ENCODE data around the gene SHH. TPM values are rescaled to one million over a fixed set of nuclear protein-coding genes. Genes with fewer than 3 reads are reported as not detected.
"Not testable (repeated sequence)": the region's sequence is repeated elsewhere in the genome, so short reads cannot be mapped to it uniquely, and the experiment has no call there.

SHH gene
- total RNA-seq, 2 donors from 2014 or later = 0.32 to 1.2 TPM

DNA sequence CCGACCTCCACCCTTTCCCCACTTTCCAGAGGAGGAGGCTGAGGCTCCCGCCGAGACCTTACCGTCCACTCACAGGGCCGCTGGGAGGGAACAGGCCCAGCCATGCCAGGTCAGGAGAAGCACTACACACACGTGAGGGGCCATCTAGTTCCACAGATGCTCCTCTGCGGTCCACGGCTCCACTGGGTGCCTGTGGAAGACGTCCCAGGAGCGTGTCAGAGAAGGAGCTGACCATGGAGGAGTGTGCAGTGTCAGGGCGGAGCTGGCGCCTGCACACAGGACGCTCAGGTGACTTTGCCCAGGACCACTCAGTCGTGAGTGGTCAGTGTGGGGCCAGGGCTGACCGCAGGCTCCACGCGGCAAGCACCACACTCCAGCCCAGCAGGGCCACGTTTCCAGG, 8.0 kb upstream of the SHH start:
- no peak overlapping the region for H3K27ac ChIP-seq

DNA sequence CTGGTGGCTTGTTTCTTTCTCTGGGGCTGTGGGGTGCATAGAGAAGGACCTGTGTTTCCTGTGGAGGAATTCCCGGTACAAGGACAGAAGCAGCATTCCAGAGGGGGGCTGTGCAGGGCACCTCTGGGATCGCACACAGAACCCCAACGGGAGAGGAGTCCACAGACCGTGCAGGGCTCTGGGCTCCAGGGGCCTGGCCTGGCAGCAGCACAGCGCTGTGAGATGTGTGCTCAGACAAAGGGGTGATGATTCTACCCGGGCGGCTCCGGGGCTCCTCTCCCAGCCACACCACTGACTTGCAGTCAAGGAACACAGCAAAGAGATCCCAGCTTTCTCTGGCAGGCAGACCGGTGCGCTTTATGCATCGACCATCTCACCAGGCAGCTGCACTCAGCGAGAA, 6.9 kb upstream of the SHH start:
- 87% methylated on average over 11 of the region's 12 CpGs for WGBS
- intact Hi-C loops (cut with DNase I) = loop anchor here (10.0 kb wide), 1 partner anchor 646 kb away; no protein-coding TSS in a partner anchor

More for the DNA sequence above, 8.0 kb upstream of the SHH start:
- H3K4me1 ChIP-seq (replicated peaks) = no peaks in the 10 kb centered on the region
- no peak for DNase-seq (ENCODE audit: low spot score)
- H3K36me3 ChIP-seq = no peaks in the 10 kb centered on the region
- no peak for TF ChIP-seq POLR2A (IDR thresholded peaks at IDR 0.05)
- WGBS = 86% methylated on average over 18 of the region's 18 CpGs
- intact Hi-C loops (cut with DNase I) = no loop called here
- no peak overlapping the region for H3K4me3 ChIP-seq
- no peaks in the 10 kb centered on the region for H3K9me3 ChIP-seq
- H3K27me3 ChIP-seq (replicated peaks; ENCODE audit: insufficient read depth) = peaks cover 2% of the 10 kb centered on the region

DNA sequence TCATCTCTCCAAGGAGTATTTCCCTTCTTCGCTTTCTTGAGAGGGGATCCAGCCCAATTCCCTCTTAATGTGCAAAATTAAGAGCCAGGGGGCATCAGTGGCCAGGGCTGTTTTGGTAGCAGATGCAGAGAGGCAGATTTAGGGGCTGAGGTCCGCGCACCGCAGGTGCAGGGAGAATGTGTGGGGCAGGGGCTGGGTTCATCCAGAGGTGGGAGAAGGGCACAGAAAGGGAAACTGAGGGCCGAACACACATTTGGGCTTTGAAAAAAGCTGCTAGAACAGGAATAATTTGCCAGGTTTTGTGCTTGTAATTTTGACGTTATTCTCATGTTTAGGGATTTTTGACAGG, 6.5 kb upstream of the SHH start:
- peaks cover 4% of the 10 kb centered on the region for H3K27me3 ChIP-seq (replicated peaks; ENCODE audit: insufficient read depth)
- intact Hi-C loops (cut with DNase I) = loop anchor here (10.0 kb wide), 1 partner anchor 646 kb away; no protein-coding TSS in a partner anchor

More for the DNA sequence above, 6.9 kb upstream of the SHH start:
- H3K4me1 ChIP-seq (replicated peaks) = no peaks in the 10 kb centered on the region
- no peak overlapping the region for H3K4me3 ChIP-seq
- H3K9me3 ChIP-seq = no peaks in the 10 kb centered on the region
- DNase-seq (ENCODE audit: low spot score) = no peak
- no peak overlapping the region for H3K27ac ChIP-seq
- TF ChIP-seq, protein P1, sequence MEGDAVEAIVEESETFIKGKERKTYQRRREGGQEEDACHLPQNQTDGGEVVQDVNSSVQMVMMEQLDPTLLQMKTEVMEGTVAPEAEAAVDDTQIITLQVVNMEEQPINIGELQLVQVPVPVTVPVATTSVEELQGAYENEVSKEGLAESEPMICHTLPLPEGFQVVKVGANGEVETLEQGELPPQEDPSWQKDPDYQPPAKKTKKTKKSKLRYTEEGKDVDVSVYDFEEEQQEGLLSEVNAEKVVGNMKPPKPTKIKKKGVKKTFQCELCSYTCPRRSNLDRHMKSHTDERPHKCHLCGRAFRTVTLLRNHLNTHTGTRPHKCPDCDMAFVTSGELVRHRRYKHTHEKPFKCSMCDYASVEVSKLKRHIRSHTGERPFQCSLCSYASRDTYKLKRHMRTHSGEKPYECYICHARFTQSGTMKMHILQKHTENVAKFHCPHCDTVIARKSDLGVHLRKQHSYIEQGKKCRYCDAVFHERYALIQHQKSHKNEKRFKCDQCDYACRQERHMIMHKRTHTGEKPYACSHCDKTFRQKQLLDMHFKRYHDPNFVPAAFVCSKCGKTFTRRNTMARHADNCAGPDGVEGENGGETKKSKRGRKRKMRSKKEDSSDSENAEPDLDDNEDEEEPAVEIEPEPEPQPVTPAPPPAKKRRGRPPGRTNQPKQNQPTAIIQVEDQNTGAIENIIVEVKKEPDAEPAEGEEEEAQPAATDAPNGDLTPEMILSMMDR (IDR thresholded peaks at IDR 0.05) = no peak
- TF ChIP-seq POLR2AphosphoS5 (IDR thresholded peaks at IDR 0.05) (no peak), POLR2A (IDR thresholded peaks at IDR 0.05) (no peak)
- peaks cover 2% of the 10 kb centered on the region for H3K27me3 ChIP-seq (replicated peaks; ENCODE audit: insufficient read depth)
- no peaks in the 10 kb centered on the region for H3K36me3 ChIP-seq

DNA sequence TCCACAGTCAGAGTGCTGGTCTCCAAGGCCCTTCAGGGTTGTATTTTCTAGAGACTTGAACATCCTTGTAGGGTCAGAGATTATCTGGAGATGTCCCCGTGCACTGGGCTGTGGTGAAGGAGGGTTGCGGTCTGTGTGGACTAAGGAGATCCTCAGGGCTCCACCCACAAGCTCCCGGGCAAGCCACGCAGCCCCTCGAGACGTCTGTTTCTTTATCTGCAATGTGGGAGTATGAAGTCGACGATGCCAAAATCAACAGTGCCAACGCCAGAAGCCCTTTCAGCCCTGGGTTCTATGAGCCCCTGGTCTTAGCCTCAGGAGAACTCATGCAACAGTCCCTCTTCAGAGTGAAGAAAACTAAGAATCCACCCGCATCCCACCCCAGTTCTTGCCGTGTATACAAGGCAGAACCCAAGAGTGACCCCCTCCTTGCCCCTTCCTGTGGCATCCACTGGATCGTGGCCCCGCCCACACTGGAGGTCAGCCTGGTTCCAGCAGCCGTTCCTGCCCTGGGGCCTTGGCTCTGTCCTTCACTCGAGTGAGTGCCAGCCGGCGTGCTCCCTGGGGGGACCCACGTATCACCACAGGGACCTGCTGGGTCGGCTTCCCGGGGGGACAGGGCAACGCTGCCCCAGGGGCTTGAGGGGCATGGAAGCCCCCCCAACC, 6.0 kb upstream of the SHH start:
- H3K27me3 ChIP-seq (replicated peaks; ENCODE audit: insufficient read depth) = peaks cover 4% of the 10 kb centered on the region
- WGBS = 47% methylated on average over 21 of the region's 21 CpGs

More for the DNA sequence above, 6.5 kb upstream of the SHH start:
- no peak for DNase-seq (ENCODE audit: low spot score)
- Histone ChIP-seq H3K36me3 (no peaks in the 10 kb centered on the region), H3K4me1 (replicated peaks) (no peaks in the 10 kb centered on the region), H3K4me3 (no peak overlapping the region), H3K27ac (no peak overlapping the region), H3K9me3 (no peaks in the 10 kb centered on the region)
- TF ChIP-seq POLR2A (IDR thresholded peaks at IDR 0.05) = no peak
- TF ChIP-seq, protein P1 (IDR thresholded peaks at IDR 0.05) = no peak
- 68% methylated on average over 6 of the region's 6 CpGs for WGBS

DNA sequence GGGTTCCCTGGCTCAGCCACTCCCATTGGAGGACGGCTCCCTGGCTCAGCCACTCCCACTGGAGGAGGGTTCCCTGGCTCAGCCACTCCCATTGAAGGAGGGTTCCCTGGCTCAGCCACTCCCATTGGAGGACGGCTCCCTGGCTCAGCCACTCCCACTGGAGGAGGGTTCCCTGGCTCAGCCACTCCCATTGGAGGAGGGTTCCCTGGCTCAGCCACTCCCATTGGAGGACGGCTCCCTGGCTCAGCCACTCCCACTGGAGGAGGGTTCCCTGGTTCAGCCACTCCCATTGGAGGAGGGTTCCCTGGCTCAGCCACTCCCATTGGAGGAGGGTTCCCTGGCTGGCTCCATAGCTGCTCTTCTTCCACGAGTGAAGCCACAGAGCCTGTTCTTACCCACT, 5.3 kb upstream of the SHH start:
- H3K4me3 ChIP-seq; H3K9me3 ChIP-seq; DNase-seq (ENCODE audit: low spot score); H3K27me3 ChIP-seq (replicated peaks; ENCODE audit: insufficient read depth); H3K4me1 ChIP-seq (replicated peaks); H3K36me3 ChIP-seq; H3K27ac ChIP-seq: not testable (repeated sequence)
- 70% methylated on average over 2 of the region's 4 CpGs for WGBS
- intact Hi-C loops (cut with DNase I) = loop anchor here (10.0 kb wide), 1 partner anchor 647 kb away; no protein-coding TSS in a partner anchor

More for the DNA sequence above, 6.0 kb upstream of the SHH start:
- no peak overlapping the region for H3K27ac ChIP-seq
- no peak for DNase-seq (ENCODE audit: low spot score)
- H3K9me3 ChIP-seq = no peaks in the 10 kb centered on the region
- H3K4me3 ChIP-seq = no peak overlapping the region
- H3K4me1 ChIP-seq (replicated peaks) = no peaks in the 10 kb centered on the region
- intact Hi-C loops (cut with DNase I) = loop anchor here (10.0 kb wide), 1 partner anchor 647 kb away; no protein-coding TSS in a partner anchor
- TF ChIP-seq, protein P1 (IDR thresholded peaks at IDR 0.05) = no peak
- no peak for TF ChIP-seq POLR2A (IDR thresholded peaks at IDR 0.05)
- no peak for TF ChIP-seq POLR2AphosphoS5 (IDR thresholded peaks at IDR 0.05)
- no peaks in the 10 kb centered on the region for H3K36me3 ChIP-seq

DNA sequence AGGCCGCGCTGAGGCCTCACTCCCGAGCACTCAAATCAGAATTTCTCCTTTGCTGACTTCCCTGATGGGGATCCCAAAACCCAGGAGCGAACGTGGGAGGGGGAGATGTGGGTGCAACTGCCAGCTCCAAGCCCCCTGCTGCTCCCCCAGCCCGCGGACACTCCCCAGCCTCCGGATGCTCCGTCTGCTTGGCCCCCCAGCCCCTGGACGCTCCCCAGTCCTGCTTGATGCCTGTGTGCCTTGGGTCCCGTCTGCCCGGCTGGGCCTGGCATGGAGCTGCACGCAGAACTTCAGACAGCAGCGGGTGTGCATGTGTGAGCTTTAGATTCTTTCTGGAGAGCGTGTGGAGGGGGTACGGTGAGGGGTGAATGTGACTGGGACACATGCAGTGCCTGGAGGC, 4.7 kb upstream of the SHH start:
- intact Hi-C loops (cut with DNase I) = loop anchor here (10.0 kb wide), 1 partner anchor 648 kb away; no protein-coding TSS in a partner anchor
- WGBS = 91% methylated on average over 16 of the region's 16 CpGs

More for the DNA sequence above, 4.7 kb upstream of the SHH start:
- Histone ChIP-seq H3K27me3 (replicated peaks; ENCODE audit: insufficient read depth) (peaks cover 7% of the 10 kb centered on the region), H3K36me3 (no peaks in the 10 kb centered on the region), H3K9me3 (no peaks in the 10 kb centered on the region), H3K4me1 (replicated peaks) (no peaks in the 10 kb centered on the region), H3K4me3 (no peak overlapping the region), H3K27ac (no peak overlapping the region)
- TF ChIP-seq POLR2A (IDR thresholded peaks at IDR 0.05) = no peak
- TF ChIP-seq, protein P1 (IDR thresholded peaks at IDR 0.05) = no peak
- no peak for TF ChIP-seq POLR2AphosphoS5 (IDR thresholded peaks at IDR 0.05)
- no peak for DNase-seq (ENCODE audit: low spot score)

Data from prostate gland (tissue), 2 donors.